IPS DF 19.7 (cell line): ENCODE results near the gene UTRN.

ENCODE experiments used
- DNase-seq: peaks from one replicate; pipeline ENCODE4 v3.0.0-alpha.2; 2013; ENCODE audit warnings: low read depth, low spot score

UTRN gene

DNA sequence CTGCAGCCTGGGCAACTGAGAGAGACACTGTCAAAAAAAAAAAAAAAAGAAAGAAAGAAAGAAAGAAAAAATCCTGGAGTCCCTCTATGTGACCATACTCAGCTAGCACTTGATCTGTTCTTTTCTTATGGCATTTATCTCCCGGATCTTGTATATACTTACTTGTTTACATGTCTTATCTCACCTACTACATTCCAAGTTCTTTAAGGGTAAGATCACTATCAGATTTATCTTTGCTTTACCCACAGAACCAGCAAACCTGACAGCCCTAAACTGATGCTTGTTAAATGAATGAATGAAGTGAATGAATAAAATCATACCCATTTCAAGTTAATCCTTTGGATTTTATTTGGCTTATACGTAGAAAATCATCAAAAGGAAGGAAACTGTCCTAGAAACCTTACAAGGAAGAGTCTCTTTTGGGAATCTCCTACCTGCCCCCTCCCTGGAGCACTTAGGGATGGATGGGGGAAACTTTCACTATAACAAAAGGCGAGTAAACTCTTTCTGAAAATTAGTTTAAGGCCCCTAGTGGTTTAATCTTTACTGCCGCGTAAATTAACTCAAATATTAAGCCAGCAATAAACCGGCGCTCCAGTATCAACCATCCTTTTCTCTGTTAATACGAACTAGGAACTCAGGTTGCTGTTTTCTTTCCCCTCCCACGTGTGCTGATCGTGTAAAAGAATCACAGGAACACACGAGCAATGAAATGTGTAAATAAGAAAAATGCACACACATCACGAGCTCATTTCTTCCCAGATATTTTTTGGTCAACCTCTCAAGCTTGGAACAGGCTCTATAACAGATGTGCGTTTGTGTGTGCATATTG, 1.3 kb upstream of the UTRN start:
- no peak for DNase-seq

DNA sequence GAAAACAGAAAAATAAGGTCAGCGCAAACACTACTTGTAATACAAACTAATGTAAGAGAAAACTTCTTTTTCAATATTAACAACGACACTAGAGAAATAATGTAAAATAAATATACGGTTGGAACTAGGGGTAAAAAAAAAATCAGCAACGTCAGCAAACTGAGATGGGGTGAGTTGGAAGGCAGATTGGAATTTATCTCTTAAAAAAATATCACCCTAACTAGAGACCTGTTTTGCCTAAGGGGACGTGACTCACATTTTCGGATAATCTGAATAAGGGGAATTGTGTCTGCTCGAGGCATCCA, 705 bp upstream of the UTRN start:
- no peak for DNase-seq

DNA sequence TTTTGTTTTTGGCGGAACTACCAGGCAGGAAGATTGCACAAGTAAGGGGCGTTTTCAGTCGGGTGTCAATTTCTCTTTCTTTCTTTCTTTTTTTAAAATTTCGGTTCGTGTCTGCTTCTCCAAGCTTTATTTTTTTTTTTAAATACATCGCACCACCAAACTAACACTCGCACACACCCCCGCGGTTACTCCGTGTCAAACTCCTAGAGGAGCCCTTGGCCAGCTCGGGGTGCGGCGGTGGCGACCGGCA, 338 bp downstream of the UTRN start:
- no peak for DNase-seq

DNA sequence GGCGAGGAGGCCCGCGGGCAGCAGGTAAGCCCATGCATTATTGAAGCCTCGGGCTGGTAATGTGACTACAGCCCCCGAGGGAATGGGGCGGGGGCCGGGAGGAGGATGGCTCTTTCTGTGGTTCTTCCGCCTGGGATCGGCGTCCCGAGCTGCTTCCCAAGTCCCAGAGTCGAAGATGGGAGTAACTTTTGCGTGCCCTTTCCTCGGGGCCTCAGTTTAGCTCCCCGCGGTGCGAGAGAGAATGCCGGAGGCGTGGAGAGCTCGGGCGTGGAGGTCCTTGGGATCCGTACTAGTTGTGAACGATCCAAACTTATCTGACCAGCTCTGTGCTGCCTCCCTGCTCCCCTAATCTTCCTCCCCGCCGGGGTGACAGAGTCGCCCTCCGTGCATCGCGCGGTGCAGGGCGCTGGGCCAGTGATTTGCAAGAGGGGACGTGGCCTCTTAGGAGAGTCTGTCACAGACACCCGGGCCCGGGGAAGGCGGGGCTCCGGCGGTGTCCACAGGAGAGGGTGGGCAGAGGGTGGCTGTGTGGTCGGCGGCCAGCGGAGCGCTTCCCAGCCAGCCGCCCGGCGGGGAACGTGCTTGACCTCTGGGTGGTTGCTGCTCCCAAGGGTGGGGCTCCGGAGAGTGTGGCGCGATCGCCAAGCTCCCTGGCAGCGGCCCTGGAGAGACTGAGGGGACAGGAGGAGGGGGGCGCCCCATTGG, 815 bp downstream of the UTRN start:
- DNase-seq, result no peak

DNA sequence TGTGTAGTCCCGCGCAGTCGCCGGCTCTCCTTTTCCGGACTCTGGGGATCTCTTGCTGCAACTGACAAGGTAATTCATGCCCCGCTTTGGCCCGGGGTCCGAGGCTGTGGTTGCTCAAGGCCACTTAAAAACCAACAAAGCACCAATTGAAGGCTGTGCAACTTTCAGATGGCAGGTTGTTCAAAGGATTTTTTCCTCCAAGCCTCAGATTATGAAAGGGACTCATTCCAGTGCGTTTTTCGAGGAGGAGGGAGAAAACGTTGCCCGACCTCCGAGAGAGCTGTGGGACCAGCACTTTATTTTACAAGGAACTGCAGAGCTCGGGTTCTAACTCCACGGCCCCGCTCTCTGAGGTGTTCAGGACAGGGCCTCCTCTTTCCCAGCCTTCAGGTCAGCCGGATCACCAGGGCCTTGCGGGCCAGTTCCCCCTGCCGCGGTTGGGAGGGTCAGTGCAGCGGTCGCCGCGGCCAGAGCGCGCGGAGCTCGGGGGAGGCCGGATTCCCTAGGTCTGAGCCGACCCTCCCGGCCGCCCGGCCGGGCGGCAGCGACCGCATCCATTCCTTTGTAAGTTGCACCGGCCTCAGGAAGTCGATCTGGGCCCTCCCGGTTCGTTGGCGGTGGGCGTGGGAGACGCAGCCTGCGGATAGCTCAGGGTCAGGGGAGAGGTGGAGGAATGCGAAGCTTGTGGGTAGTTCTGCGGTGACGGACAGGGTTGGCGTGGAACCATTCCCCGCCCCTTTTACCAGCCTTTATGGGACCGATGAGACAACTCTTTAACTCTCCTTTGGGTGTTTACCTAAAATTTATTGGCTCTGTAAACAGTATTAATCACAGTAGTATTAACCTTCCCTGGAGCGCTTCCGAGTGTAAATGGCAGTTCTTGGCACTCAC, 1.6 kb downstream of the UTRN start:
- peak; percentile 54 for DNase-seq

DNA sequence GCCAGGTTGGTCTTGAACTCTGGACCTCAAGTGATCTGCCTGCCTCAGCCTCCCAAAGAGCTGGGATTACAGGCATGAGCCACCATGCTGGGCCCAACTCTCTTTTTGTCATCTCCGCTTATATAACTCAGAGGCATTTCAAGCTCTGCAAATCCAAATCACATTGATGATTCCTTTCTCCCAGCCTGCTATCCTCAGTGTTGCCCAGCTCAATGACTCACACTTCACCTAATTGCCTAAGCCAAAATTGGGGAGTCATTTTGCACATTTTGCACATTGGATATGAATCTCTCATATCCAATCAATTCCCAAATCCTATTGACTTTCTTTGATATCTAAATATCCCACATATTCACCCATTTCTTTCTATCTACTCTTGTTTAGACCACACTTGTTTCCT, 3.9 kb downstream of the UTRN start:
- no peak for DNase-seq

DNA sequence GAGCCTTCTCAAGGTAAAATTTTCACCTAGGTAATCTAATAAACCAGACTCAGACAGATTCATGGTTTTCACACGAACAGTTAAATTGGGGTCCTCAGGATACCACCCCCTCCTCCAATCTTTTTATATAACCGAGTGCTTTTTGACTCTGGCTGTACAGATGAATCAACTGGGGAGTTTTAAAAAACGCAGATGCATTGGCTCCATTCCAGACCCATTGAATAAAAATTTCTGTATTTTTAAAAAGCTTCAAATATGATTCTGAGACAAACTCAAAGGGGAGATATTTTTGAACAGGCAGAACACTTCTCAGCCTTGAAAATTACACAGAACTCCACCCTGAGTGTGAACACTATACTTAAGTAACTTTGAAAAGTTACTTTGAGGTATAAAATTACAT, 7.2 kb downstream of the UTRN start:
- no peak for DNase-seq

DNA sequence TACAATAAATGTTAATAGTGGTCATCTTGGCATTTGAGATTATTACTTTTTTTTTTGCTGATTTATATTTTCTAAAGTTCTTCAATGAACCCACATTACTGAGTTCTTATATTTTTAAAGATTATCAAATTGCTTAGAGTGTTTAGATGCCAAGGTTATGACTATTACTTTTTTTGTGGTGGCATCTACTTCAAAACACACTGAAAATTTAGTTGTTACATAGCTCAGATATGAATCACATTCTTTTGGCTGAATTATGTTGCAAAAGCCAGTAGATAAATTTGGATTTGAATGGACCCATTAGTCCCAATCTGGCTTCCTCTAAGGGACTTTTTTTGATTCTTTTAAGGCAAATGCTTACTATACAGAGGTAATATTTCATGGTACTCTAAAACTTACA, 8.9 kb downstream of the UTRN start:
- no peak for DNase-seq

DNA sequence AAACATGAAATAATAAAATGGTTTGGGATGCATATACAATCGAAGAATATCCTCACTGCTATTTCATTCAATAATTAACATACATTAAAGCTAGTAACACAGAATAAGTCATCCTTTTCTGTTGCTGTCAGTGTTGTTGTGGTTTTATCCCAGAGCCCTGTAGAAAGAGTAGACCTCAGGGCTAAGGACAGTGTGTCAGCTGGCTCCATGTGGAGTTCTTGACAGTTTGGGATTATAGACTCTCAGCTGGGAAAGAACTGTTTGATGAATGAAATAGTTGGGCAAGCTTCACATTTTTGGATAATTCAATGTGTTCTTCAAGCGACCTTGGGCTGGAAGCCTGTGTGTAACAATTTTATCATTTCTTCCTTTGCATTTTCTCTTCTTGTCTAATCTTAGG, 10.1 kb downstream of the UTRN start:
- no peak for DNase-seq

DNA sequence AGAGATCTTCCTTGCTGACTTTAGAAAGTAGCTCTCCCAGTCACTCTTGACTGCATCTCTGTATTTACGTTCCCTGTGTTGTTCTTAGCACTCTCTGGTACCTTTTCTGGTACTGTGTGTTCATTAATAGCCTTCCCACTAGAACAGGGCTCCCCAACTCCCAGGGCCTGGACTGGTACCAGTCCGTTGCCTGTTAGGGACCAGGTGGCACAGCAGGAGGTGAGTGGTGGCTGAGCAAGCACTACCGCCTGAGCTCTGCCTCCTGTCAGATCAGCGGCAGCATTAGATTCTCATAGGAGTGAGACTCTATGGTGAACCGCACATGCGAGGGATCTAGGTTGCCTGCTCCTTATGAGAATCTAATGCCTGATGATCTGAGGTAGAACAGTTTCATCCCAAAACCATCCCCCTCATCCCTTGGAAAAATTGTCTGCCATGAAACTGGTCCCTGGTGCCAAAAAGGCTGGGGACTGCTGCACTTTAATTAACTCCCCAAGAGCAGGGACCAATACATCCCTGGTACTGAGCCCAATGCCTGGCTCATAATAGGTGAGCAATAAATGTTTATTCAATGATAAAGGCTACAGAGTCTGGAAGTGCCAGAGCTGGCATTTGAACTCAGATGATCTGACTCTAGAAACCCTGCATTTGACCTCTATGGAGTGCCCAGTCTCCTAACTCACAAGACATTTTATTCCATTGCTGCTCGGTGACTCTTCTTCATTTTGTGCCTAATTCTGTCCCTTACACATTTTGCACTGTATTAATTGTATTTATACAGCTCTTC, 11.0 kb downstream of the UTRN start:
- no peak for DNase-seq

DNA sequence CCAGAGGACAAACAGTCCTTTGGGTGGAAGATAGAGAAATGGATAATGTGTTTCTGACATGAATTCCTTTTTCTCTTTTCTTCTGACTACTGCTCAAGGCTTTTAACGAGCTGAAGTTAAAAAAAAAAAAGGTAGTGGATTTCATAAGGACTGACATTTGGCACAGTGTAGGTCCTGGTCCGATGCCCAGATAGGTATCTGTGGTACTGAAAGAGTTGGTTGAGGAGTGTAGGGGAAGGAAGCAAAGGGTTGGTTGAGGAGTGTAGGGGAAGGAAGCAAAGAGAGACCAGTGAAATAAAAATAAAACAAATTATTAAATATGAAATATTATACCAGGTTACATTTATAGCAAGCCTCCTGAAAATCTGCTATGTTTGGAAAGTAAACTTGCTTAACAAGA, 11.8 kb downstream of the UTRN start:
- DNase-seq, result no peak

DNA sequence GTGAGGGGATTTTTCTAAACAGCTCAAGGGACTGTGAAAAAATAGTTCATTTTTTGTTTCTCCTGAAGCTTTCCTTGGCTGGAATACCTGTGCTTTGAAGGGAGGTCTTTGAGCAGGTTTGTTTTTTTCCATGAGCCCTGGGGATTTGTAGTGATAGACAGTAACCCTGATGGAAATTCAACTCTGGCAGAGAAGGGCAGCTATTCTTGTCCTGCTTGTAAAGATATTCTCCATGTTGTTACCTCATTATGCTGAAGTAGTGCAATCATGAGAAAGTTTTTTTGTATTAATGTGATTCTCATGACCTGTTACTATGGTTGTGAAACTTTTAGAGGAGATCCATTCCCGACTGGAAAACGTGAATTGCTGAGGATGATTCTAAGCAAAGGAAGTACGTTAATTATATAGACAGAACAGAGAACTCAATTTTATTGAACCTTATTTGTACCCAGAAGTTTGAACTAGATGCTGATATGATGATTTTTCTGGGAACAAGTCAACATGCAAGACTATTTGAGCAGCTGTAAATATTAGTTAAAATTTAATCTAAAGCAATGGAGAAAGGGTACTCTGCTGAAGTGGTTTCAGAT, 12.5 kb downstream of the UTRN start:
- DNase-seq, result no peak

DNA sequence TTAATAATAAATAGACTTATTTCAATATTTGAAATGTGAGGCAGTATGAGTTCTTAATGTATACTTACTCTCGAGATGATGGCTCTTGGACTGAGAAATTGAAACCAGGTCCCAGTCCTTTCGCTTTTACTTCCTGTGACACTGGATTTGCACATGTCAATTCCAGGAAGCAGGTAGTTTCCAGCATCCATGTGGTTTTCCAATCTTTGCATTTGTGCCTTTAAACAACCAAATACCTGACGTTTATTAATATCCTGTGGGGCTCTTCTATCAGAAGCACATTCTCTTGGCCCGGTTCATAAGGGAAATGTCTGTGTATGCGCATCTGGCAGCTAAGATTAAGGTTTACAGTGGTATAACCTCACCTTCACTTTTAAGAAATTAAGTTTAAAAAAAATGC, 13.1 kb downstream of the UTRN start:
- DNase-seq, result no peak

DNA sequence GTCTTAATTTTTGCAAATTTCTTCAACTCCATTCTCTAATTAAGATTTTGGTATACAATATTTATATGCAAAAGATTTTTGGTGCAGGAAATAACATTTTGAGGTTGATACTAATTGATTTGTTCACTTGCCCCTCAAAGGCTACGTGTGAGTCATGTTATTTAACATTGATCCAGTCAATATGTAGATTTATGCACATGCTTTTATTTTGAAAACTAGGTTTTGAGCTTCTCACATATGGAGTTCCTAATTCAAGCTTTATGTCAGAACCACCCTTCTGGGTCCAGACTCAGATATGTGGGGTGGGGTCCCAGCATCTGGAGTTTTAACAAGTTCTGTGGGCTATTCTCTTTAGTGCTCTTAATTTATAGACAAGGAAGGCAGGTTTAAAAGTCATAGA, 13.8 kb downstream of the UTRN start:
- DNase-seq, result no peak

DNA sequence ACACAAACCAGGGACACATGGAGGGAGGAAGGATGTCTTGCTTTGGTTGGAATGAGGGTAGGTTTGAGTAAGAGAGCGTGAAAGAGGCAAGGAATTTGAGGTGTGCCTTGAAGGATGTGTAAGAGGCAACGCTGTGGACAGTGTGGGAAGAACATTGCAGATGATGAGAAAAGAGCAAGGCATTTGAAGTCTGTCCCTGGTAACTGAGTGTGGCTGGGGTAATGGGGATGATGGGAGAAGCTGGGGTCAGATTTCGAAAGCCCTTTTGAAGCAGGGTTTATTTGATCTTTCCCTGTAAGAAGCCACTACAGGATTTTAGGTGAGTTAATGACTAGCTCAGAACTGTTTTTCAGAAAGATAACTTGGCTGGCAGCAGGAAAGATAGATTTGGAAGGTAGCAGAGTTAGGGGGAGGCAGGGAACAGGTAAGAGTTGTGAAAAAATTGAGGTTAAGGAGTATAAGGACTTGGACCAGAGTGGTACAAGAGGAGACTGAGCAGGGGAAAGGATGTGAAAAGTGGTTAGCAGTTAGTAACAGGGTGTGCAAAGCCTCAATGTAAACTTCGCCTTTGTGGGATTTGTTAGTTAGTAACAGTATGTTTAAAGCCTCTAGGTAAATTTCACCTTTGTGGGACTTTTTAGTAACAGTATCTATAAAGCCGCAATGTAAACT, 17.7 kb downstream of the UTRN start:
- no peak for DNase-seq

DNA sequence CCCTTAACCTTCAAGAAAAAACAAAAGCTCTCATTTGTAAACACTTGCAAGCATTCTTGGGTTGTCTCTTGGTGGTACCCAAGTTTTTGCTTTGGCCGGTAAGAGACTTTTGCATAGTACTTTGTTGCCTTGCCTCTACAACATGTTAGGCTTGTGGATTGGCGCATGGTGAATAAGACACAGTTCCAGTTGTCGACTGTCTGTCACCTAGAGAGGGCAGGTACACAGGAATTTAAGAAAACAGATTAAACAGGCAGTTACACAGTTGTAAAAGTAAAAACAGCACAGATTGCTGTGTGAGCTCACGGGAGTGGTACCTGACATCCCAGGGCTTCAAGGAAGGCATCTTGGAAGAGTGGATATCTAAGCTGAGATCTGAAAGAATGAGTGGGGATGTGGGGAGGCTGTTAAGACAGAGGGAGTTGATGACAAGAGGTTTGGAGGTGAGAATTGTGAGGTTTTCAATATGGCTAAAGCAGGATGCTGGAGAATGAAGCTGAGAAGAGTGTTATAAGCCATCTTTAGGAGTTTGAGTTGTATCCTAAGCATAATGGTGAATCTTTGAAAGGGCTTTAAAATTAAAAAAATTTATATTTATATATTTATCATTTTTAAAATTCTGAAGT, 19.2 kb downstream of the UTRN start:
- no peak for DNase-seq

DNA sequence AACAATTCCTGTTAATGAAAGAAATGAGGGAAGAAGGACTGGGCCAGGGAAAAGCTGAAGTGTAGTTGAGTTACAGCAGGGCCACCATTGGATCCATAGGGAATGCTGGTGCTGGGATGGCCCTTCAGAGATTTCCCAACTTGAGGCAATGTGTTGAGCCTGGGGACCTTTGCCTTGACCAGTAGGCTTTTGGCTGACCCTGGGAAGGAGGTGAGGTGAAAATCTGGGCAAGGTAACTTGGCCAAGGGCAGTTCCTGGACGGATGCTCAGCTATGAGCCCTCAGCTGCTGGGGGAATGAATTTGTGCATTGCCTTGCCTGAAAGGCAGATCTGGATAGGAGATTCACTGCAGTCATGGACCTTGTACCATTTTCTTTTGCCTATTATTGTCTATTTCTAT, 20.4 kb downstream of the UTRN start:
- DNase-seq, result no peak

DNA sequence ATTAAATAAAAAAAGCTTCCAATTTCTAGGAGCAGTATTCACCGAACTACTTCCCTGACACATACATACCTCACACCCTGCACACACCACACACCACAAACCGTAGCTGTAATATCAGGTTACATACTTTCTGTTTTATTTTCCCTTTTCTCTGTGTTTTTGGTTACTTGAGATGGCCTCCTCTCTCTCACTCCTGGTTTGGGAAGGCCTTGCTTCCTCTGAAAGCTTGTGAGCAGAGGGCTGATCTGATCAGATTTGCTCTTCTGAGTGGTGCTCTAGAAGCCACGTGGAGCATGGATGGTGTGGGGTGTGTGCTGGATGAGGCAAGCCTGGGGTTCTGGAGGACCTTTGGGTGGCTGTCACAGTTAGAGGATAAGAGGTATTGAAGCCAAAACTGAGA, 20.9 kb downstream of the UTRN start:
- no peak for DNase-seq

DNA sequence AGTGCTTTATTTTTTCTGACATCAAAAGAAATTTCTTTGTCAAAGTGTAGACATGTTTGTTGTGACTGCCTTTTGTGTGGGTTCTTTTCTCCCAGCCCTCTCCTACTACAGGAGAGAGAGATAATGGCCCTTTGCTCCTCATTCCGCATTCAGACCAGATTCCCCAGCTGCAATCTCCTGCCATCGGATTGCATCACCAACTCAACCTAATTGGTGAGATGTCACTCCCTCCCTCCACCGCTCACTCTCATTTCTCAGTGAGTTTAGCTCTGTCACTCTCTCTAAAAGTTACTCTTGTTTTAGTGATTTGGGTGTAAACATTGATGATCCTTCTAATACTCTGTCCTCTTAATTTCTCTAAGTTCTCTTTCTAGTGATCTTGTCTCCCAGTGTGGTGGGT, 22.7 kb downstream of the UTRN start:
- DNase-seq, result no peak

DNA sequence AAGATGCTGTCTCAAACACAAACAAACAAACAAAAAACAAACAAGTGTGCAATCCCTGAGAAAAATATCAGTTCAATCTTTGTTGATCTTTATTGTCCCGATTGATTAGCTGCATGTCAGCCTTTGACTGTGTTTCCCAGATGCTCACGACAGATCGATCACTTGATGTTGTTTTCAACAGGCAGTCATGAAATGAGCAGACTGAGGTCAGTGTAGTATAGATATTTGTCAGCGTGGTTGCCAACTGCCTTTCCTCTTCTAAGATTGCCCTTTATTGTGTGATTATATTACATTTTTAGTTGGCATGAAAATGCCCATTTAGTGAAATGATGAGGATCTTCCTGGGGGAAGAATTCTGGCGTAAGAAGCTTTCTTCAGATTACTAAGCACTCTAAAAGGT, 25.6 kb downstream of the UTRN start:
- DNase-seq, result no peak

DNA sequence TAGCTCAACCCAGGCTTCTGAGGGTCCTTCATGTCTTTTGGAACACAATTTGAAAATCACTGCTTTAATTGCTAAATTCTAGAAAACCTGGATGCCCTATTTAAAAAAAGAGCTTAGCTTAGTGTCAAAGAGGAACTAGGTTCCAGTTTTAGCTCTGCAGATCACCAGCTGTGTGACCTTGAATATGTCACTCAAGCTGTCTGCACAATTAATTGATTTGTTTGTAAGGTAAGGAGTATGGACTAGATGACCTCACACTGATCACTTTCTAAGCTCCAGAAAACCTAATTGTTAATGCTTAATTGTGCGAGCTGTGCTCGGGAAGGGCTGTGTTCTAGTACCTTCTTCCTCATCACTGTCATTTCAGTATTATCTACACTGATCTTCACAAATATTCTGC, 26.2 kb downstream of the UTRN start:
- no peak for DNase-seq
